ENCODE measurements around the gene COMMD8. TPM values are rescaled to one million over a fixed set of nuclear protein-coding genes. Genes with fewer than 3 reads are reported as not detected.

Gene COMMD8
- 6.4 to 15.0 TPM (median 13.1 TPM) in 5 replicates for total RNA-seq (2022; extraction: Qiagen RNA extraction; ENCODE audit: low read depth)

DNA sequence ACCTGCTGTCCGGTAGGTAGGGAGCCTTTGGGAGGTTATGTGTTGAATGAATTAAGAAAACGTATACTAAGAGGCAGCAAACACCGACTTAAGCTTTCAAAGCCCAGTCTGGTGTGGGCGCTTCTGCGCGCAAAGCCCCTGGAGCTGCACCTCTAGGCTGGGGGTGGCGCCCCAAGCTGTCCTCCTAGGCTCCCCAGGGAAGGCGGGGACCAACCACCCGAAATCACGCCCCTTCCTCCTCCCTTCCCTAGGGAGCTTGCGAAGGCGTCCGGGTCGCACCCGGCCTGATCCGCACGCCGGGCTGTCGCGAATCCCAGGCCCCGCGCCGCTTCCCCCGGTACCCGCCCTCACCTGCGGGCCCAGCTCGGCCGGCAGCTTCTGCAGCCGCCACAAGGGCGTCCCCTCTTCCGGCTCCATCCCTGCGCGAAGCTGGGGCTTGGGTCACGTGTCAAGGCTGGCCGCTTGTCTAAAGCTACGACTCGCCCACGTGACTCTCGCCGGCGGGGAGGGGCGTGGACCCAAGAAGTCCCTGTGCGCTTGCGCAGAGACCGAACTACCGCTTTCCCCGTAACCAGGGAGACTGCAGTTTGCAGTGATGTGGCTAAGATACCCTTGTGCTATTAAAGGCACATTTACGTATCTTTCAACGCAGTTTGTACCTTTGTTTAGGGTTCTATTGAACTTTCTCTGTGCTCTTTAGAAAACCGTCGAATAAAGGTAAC is at the start of gene COMMD8:
COMMD8 (minus strand) TSS at position 468 of the 722 bp plus-strand sequence; CDS start at position 417, 51 bp downstream.

DNA sequence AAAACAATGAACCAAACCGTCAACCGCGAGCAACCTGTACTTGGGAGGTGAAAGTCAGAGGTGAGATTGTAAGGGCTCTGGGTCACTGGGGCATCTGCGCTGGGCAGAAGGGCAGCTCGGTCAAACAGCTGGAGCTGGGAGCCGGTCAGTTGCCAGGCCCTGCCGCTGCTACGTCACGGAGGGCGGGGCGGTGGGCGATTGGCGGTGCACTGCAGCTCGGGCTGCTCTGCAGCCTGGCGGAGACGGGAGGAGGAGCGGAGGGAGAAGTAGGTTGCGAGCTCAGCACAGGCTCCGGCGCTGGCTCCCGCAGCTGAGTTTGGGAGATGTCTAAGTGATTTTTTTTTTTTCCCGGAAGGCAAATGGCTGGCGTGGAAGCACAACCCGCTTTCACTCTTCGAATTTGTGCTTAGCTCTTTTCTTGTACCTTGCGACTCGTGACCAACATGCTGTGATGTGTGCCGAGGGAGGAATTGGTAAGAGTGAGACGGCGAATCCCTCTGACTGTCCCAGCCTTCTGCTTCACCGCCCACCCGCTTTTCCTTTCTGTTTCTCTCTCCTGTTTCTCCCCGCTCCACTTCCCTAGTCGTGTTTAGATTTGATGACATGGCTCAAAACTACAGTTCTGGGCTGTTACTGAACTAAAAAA is 21.7 kb upstream of the COMMD8 start, which contains the start of gene ATP10D:
ATP10D (plus strand) TSS at position 229 of the 646 bp plus-strand sequence. CDS start 27,266 bp downstream, outside the sequence.

Other genes starting within 250 kb of the COMMD8 start
- gene ATP10D, start 21.6 kb upstream of the COMMD8 start, total RNA-seq (2022; extraction: Qiagen RNA extraction; ENCODE audit: low read depth), result 2.2 to 3.3 TPM (median 2.8 TPM) in 5 replicates

Data from A549 treated with RU486 at 1 μM for 4 hours (cell line).